Stimulated activated CD8-positive, alpha-beta memory T cell treated with anti-CD3 and anti-CD28 coated beads, Interleukin-2, amount 100 ng/mL, for 48 hours (primary cell): ENCODE measurements around the gene ATP1A1.

ENCODE experiments used
- DNase-seq, 2 donors: peaks; one replicate each; pipeline ENCODE4 v3.0.0-alpha.2; 2020; ENCODE audit warnings: low read depth in 2 of 2

ATP1A1 gene

DNA sequence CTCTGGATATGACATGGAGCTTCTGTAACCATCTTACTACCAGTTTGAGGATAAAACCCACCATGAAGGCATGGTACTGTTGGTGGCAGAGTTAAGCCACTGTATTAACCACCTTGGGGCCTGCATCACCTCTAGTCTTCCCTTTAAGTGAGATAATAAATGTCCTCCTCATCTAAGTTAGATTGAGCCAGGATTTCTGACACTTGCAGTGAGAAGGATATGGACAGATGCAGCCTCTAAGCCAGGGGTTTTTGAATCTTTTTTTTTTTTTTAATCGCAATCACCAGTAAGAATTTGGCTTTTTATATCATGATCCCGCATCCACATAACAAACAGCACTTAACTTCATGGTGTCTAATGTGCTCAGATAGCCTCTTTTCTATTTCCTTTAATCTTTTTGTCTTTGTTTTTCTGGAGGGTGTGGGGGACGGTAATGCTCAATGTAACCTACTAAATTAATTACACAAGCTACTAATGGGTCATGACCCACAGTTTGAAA lies 42.2 kb downstream of the ATP1A1 start:
- DNase-seq, result no peak

DNA sequence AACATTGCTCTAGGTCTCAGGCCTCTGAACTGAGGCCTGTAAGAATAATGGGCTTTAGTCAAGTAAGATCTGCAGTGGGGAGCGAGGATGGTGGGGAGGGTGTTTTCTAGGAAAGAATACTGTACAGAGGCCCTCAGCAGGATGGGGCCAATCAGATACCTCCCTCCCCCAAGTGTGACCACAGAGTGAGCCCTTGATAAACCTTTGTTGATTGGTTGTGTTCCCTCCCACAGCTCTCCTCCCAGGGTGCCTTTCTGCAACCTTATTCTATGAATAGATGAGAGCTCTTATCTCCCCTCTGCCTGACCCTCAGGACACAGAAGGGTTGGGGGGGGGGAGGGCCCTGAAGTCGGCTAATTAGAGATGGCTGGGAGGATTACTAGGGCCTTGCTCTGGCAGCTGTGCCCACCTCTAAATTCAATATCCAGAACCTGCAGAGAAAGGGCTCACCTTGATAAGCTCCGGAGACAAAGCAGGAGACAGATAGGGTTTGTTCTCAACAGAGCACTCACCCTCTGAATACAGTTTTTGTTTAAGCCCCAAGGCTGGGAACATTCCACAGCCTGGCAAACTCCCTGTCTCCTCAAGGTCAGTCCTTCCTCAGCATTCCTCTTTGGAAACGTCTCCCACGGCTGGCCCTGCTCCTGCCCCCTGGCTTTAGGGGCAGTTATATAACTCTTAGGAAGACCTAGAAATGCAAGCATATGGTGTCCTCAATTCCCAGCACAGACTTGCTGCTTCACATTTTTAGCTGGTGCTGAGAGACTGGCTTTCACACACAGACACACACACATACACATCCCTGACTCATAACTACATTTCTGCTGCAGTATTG lies 42.9 kb downstream of the ATP1A1 start:
- DNase-seq, result no peak

DNA sequence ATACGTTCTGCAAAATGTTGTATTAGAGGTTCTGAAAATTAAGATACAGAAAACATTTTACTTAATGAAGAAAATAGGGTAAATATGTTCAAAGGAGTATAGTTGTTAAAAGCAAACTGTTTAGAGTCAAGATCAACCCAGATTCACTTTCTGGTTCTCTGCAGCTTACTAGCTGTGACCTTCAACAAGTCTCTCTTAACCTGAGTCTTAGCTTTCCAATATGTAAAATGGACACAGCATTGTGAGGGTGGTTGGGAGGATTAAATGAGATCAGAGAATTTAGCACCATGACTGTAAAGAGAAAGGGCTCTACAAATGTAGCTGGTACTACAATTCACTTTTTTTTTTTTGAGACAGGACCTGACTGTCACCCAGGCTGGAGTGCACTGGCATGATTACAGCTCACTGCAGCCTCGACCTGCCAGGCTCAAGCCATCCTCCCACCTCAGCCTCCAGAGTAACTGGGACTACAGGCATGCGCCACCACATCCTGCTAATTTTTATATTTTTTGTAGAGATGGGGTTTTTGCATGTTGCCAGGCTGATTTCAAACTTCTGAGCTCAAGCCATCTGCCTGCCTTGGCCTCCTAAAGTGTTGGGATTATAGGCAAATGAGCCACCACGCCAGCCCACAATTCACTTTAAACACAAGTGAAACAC lies 43.9 kb downstream of the ATP1A1 start:
- no peak for DNase-seq

DNA sequence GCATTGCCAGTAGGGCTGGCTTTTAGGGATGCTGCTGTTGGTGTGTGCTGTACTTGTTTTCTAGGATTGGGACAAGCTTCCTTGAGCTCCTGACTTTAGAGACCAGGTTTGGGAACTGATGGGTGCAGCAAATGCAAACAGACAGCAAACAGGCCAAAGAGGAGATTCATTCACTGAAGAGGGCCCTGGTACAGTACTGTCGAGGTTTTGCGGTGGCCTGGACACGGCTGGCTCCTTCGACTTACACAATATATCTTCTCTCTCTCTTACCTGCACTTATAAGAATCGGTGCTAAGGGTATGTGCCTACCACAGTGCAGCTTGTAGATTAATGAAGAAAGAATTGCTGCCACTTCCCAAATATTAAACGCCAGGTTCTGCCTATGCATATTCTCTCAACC lies 44.6 kb downstream of the ATP1A1 start:
- DNase-seq, result no peak

DNA sequence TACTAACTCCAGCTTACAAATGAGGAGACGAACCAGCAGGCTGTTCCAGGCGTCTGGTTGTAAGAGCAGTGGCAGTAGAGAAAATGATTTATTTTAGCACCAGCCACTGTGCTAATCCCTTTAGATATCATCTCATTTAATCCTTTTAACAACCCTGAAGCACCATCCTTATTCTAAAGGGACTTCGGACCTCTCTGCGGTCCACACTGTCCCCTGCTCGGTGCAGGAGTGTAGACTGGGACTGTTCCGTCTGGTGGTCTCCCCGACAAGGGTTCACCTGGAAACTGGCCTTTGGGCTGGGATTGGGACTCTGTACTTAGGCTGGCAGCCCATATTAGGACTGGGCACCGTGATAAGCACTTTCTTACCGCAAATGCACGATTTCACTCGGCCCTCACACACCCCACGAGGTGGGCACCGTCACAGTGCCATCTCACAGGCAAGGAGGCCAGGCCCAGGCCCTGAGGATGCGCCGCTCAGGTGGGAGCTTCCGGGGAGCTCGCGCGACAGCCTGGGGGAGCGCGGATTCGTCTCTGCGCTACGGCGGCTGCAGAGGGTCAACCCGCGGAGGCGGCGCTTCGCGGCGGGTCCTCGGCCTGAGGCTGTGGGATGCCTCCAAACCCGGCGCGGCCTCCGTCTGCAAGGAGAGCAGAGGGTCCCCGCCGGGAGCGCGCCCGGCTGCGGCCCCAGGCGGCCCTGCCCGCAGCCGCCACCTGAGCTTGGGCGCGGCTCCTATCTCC lies 45.2 kb downstream of the ATP1A1 start:
- peak; percentile 79 to 83 for DNase-seq

DNA sequence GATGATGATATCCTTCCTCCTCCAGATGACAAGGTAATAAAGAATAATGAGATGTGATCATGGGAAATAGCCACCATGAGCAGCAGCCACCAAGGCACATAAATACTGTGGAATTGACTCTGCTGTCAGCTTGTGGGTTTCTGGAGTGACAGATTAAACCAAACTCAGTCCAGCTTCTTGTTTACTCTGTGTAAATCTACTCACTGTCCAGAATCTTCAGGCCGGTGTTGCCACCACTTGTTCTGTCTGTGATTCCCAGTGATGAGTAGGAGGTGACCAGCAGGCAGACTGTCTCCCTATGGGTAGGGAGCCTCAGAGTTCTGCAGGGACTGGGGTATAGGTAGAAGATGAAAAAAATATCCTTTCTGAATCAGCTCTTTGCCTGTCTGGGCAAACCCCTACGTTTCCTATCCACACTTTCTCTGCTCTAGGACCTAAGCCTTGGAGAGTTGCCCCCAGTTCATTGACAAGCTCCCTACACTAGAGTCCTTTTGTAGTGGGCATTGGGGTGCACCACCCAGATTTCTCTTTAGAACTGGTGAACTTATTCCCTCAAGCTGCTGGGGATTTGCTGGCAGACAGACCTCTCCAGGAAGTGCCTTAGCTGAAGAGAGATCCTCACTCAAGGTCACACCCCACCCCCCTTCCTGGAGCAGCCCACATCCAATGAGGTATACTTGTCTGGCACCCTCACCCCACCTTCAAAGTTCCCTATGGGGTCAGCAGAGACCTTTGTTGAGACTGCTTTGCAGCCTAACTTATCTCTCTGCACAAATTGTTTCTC lies 47.6 kb downstream of the ATP1A1 start:
- DNase-seq, result no peak

DNA sequence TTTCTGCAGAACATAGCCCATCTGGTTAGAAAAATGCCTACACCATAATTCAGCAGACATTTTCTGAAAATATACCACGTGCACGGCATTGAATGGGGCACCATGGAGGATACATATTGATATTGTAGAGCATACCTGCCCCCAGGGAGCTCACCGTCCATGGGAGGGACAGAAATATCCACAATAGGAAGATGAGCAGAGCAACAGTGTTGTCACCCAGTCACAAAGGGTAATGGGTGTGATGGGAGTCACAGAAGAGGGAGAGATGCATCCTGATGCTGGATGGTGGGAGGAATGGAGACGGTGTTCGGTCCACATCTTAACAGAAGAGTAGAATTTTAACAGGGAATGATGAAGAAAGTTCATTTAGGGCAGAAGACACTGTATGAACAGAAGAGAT lies 51.4 kb downstream of the ATP1A1 start:
- DNase-seq, result no peak

DNA sequence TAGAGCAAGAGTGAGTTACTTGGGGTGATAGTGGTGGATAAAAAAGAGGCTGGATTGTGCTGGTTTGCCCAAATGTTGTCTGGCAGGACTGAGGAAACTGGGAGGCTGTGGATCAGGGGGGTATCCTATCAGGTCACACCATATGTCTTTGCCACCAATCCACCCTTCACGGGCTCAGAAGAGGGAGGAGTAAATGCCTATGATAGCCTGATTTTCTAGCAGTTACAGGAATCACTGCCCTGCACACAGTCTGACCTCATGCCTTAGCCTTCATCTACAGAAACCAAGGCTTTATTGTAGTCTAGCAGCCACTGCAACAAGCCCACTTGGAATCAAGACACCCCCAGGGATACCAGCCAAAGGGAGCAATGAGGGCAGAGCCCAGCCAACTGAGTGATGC lies 51.8 kb downstream of the ATP1A1 start:
- DNase-seq, result no peak

DNA sequence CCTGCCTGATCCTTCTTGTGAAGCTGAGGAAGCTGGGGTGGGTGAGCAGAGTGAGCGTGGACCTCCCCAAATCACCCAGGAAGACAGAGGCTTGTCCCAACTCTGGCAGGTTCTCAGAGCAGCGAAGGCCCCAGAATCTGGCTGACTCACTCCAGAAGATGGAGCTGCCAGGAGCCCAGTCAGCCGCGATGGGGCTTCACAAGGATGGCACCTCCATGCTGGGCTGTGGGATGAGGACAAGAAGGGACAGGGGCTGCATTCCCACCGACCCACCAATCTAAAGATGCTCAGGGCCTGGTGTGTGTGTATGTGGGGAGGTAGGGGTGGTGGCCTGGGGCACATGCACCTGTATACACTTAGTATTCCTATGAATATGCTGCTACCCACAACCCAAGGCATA lies 52.9 kb downstream of the ATP1A1 start:
- no peak for DNase-seq

DNA sequence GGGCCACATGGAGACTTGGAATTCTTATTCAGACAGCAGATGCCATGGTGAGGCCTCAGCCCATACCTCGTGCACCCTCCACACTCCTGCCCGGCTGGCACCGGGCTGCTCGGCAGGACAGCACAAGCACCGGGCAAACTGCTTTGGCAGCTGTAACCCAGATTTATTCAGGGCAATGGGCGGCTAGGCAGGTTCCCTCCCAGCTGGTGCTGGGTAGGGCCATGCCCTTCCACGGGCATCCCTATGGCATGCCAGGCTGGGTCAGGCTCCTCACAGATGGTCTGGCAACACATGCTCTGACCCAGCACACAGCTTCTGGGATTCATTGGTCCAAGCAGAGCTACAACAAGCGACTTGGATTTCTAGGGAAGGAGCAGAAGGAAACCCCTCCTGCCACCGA lies 53.4 kb downstream of the ATP1A1 start:
- no peak for DNase-seq

DNA sequence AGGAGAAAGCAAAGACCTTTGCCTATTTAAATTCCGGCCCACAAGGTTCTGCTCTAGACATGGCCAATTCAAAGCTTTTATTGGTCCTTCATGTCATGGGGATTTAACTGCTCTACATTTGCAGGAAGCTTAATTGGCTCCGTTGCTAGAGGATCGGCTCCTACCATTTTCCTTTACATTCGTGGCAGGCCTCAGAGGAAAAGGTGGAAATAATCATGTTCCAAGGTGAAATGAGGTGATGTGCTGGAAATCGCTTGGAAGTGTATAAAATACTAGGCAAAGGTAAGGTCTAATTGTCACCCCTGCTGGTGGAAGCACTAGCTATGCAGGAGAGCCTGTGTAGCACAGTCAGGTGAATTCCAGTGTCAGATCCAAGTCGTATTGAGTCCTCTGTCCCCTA lies 55.5 kb downstream of the ATP1A1 start:
- DNase-seq, result no peak

DNA sequence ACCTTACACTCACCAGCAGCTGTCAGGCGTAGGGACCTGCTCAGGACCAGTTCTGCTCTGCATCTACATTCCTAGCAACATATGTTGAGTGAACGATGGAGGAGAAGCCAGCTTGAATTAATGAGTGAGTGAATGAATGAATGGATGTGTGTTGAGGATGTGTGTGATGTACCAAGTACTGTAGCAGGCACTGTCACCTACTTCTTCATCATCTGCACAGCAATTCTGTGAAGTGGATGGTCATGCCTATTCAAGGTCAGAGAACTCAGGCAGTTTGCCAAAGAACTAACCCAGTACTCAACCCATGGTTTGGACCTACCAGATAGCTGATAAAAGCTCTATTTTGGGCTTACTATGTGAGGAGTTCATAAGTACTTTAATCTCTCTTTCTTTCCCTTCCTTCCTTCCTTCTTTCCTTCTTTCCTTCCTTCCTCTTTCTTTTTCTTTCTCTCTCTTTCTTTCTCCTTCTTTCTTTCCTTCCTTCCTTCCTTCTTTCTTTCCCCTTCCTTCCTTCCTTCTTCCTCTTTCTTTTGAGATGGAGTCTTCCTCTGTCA lies 56.9 kb downstream of the ATP1A1 start:
- DNase-seq, result no peak

DNA sequence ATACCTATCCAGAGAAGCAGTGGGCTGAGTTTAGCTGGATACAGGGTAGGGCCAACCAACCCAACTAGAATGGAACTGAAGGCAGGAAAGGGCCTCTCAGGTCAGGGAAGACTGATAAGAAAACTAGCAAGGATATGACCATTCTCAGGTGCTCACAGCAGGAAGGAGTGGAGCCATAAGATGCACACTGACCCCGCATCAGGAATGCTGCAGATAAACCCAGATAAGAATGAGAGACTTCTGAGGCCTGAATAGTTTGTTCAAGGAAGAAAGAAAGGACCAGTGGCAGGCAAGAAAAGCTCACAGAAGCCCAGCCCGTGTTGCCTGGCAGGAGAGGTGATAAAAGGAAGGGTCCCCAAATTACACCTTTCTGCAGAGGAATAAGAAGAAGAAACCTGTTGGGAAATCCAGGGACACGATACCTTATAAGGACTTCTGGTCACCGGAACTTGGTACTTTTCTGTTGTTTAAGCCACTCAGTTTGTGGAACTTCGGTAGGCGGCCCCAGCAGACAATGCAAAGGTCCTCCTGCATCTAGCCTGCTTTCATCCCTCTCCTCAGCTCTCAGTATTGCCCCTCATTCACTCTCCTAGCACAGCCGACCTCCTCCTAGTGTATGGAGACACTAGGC lies 58.9 kb downstream of the ATP1A1 start:
- no peak for DNase-seq

DNA sequence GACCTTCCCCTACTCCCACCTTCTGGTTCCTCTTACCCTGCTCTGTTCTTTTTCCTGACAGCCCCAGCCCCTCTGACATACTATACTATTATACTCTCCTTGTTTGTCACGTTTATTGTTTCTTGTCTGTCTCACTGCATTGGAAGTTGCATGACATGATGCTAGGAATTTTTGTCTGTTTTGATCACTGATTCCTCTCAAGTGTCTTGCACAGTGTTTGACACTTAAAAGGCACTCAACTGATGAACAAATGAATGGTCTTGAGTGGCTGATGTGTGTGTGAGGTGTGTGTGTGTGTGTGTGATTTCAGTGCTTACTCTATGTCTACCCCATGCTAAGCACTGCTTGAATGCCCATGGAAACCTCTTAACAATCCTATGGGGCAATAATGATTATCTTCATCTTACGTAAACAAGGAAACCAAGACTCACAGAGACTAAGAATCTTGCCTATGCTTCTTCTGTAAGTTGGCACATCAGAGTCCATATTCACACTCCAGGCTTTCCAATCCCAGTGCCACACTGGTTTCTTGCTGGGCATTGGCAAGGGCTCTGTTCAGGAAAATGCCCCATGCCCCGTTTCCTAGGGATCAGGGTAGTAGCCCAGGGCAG lies 59.7 kb downstream of the ATP1A1 start:
- no peak for DNase-seq

DNA sequence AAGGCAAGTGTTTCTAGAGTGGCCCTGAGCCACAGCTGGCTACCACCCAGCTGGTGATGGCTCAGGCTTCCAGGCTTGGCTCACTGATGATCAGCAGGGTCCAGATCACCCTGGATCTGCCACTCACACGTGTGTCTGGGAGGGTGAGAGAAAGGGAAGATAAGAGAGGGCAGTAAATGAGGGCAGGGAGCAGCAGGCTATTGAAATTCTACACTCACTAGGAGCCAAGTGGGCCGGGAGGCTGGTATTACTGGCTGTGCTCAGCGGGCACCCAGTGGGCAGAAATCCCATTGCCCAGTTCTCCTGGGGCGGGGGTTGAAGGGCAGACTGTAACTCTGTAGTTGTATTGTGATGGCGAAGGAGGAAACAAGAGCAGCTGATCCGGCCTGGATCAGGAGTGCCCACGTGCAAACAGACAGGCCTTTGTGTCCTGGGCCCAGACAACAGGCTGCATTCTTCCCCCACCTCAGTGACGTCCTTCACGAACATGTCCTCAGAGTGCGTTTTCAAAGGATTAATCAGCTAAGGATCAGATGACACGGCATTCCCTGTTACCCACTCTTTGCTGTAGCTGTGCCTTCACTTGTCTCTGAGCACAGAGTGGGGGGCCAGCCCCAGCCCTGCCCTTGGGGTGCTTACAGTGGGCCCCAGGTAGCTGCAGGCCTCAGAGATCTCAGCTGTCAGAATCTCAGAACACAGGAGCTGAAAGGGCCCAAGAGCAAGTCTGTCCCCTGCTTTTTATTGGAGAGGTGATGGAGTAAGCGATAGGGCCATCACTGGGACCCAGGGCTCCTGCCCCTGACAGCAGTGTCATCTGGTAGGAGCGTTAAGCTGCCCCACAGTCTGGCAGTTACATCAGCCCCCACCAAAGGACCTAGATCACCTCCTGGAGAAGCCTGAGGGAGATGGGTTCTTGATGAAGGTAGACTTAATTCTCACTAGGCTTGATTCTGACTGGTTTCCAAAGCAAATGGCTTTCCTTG lies 60.5 kb downstream of the ATP1A1 start:
- no peak for DNase-seq

DNA sequence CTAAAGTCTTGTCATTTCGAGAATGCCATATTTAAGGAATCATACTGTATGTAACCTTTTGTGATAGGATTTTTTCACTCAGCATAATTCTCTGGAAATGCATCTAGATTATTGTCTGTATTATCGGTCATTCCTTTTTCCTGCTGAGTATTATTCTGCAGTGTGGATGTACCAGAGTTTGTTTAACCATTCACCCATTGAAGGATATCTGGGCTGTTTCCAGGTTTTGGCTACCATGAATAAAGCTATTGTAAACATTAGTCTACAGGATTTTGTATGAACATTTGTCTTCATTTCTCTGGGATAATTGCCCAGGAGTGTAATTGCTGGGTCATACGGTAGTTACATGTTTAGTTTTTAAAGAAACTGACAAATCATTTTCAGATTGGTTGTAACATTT lies 61.8 kb downstream of the ATP1A1 start:
- no peak for DNase-seq

DNA sequence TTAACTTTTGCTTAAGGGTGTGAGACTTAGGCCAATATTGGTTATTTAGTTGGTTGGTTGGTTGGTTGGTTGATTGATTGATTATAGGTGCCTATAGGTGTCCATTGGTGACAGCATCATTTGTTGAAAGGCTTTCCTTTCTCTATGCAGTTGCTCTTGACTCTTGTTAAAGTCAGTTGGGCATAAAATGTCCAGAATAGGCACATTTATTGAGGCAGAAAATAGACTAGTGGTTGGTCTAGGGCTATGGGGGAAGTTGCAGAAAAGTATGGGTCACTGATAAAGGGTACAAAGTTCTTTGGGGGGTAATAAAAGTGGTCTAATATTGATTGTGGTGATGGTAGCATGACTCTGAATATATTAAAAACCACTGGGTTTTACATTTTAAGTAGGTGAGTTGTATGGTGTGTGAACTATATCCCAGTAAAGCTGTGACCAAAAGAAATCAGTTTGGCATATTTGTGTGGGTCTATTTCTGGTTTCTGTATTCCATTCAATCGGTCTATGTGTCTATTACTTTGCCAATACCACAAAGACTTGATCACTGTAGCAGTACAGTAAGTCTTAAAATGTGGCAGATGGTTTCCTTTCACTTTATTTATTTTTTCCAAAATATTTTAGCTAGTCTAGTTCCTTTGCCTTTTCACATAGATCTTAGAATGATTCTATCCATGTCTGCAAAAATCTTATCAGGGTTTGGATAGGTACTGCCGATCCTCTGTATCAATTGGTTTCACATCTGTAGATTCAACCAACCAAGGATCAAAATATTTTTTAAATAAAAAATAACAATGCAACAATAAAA lies 63.0 kb downstream of the ATP1A1 start:
- DNase-seq, result no peak

DNA sequence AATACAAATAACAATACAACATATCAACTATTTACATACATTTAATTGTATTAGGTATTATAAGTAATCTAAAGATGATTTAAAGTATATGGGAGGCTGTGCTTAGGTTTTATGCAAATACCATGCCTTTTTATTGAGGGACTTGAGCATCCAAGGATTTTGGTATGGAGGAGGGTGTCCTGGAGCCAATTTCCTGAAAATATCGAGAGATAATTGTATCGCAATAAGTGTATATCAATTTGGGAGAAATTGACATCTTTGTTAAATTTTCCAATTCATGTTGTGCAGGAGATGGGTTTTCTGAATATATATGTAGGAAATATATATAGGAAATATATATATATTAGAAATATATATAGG lies 63.5 kb downstream of the ATP1A1 start:
- DNase-seq, result no peak

DNA sequence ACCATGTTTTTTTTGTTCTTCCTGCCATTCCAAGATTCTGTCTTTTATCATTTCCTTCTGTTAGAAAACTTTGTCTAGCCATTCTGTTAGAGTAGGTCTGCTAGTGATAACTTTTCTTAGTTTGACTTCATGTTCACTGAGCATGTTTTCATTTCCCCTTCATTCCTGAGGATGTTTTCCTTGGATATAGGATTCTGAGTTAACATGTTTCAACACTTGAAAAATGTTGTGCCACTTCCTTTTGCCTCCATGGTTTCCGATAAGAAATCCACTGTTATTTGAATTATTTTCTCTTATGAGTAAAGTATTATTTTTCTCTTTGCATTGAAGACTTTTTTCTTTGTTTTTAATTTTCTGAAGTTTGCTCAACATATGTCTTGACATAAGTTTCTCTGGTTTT lies 66.7 kb downstream of the ATP1A1 start:
- no peak for DNase-seq
